ENCODE results near the gene CTNNA3. TPM values are rescaled to one million over a fixed set of nuclear protein-coding genes. Genes with fewer than 3 reads are reported as not detected.

CTNNA3 gene
- total RNA-seq, 1 donor from 2014 or later: 6.9 TPM

DNA sequence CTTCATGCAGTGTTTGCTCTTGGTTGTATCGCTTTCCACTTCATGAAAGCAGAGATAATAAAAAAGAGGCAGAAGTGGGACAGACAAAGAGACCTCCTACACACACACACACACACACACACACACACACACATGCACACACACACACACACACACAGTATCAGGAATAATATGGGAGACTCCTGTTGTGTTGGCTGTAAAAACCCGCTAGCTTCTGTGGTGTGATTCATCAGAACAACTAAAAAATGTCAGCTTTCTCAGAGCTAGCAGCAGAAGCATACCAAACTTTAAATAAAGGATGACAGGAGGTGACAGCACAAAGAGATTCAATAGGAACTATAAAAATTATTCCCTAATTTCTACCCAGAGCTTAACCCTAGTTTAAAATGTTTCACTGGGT is 918.3 kb downstream of the CTNNA3 start:
- no peak for DNase-seq (ENCODE audit: low read depth)

DNA sequence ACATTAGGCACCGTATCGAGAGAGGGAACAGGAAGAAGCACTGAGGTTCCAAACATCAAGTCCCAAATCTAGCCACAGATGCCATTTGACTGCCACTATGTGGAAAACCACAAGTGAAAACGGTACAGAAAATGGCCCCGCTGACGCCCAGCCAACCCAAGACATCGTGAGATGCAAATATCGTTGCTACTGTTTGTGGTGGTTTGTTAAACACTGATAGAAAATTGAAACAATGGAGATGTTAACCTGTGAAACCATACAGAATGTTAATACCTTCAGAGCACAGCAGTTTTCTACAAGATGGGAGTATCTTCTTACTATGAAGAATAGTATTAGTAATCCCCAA is 922.5 kb downstream of the CTNNA3 start:
- DNase-seq (ENCODE audit: low read depth): no peak

DNA sequence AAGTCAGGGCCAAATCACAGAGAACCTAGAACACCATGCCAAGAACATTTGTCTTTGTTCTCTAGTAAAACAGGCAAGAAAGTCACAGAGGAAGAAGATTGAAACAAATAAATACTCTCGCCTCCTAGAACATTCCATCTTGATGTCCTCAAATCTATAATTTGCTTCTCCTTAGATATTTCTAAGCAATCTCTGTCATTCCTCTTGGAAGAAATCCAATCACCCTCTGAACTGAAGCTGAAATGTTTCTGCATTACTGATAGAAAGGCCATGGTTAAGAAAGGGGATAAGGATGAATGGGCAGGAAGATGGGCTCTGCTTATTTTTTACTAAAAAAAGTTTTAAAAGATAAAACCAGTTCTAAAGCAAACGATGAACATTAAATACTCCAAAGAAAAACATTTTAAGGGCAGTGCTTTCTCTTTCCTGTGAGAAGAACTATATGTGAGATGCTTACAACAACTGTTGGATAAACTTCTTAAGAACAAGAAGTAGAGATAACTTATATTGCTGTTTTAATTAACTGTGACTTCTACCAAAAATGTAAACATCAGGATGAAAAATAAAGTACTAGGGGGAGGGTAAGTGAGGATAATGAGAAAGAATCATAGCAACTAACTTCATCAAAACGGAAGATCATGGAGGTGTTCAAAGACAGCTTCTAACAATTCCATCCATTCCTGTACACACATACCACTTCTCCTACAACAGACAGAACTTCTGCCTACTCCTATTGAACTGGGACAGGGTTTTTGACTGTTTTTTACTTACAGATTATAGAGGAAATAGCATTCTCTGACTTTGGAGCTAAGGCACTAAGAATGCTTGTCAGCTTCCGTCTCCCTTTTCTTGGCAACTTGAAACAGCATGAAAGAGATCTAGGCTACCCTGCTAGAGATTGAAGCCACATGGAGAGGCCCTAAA is 923.2 kb downstream of the CTNNA3 start:
- DNase-seq (ENCODE audit: low read depth): no peak

DNA sequence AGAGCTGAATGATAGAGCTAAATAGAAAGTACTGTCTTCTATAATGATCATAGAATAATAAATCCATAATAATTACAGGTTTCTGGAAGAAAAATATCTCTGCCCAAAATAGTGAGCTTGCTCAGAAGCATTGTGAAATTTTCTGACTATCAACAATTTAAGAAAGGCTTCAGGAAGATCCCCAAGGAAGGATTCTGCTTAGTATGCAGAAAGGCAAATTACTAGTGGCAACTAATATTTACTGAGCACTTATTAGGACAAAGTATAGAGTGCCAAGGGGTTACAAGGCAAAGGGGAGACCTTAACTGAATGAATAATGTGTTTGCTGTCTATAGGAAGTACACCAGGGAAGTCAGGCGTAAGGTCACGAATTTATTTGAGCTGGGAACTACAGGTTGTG is 928.3 kb downstream of the CTNNA3 start:
- DNase-seq (ENCODE audit: low read depth): no peak

DNA sequence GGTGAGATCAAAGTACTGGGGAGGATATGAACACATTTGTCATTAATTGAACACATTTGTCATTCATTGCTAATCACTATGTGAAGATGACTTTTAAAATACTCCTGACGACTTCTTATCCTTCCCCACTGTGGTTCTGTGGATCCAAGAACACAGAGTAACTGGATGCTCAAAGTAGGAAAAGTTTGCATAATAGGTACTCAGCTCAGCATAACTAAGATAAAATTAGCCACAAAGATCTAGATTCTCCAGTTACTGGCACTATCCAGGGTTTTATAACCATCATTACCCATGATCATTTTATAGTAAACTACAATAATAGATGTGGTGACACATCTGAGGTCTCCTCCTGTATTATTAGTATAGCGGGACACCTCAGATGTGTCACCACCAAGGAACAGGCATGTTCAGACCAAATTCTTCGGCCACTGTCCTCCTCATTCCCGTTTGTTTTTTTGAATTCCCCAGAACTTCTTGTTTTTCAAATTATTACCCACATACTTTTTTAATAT is 933.7 kb downstream of the CTNNA3 start:
- DNase-seq (ENCODE audit: low read depth): peak; percentile 24

DNA sequence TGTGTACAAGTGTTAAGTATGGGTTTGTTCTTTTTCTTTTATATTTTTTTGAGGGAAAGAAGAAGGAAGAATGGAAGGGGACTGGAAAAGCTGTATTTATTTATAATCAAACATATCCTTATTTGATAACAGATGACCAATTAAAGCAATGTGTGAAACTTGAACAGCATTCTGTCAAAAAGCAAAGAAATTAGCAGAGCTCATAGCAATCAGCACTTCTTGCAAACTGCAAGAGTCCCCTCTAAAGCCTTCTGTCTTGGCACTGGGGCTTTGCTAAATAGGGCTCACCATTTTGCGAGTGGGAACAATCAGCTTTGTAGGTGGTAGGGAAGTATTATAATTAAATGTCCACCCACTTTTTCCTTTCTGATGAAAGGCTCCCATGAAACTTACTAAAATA is 935.1 kb downstream of the CTNNA3 start:
- DNase-seq (ENCODE audit: low read depth): no peak

DNA sequence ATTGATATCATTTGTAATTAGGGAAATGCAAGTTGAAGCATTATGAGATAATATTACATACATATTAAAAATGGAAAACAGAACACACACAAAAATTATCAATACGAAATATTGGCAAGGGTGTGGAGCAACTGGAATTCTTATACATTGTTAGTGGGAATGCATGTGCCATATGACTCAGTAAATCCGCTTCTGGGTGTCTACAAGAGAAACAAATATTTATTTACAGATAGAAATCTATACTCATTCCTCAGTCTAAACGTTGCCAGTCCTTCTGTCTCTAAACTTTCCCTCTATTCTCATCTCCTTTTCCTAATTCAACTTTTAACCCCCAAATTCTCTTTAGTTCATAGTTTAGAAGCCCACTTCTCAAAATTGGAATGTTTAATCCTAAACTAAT is 940.5 kb downstream of the CTNNA3 start:
- DNase-seq (ENCODE audit: low read depth): no peak

DNA sequence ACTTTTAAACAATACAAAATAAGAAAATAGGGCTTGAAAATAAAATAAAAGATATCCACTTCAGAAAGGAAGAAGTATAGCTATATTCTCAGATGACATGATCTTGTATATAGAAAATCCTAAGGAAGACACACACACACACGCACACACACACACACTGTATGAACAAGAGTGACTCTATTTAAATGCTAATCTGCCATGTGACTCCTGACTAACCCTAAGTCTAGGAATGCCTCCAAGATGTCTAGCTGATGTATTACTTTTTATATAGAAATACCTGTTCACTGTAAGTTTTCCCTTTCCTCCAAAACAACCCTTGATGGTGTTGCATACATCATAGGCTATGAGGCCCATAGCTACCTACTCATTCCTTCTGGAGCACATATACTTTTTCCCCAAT is 943.3 kb downstream of the CTNNA3 start:
- no peak for DNase-seq (ENCODE audit: low read depth)

DNA sequence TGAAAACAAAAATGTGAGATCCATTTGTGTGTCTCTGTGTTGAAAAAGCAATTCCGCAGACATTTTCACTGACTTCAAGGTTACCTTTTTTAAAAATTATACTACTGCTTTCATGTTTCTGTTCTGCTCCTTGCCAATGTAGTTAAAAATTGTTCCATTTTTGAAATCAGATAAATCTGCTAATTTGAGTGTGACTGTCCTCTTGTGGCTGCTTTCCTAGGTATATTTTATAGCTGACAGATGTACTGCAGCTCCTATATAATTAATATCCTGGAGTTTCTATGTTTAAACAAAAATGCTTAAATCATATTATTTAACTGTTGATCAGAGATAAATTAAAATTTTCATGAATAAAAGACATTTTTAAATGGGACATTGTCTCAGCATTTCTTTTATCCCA is 947.8 kb downstream of the CTNNA3 start:
- no peak for DNase-seq (ENCODE audit: low read depth)

DNA sequence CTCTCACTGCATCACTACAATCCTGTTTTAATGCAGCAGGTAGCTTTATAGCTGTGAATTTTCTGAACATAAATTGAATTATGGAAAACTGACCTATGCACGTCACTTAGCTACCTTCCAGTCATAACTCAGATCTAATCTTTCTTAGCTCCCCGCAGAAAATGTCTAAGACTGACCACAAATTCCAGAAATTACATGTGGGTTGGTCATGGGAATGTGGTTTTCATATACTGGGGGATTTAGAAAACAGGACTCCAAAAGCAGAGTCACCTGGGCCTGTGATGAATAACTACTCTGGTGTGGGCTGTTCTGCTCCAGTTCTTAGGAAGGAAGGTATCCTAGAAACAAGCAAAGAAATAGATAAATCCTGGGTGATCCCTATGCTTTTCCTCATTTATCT is 948.5 kb downstream of the CTNNA3 start:
- DNase-seq (ENCODE audit: low read depth): peak; percentile 79

DNA sequence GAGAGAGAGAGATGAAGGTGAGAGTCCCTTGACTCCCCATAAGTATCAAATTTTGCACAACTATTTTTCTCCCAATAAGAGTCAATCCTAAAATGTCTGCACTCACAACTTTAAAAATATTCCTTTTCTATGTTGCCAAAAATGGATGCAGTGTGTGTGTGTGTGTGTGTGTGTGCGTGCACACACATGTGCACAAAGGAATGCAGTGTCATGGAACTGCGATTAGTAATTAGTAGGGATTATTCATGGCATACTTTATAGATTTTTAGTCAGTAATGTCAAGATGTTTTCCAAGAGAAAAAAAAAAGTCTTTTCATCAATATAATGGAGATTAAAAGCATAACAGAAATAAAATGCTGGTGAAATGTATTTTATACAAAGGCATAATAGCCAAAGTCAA is 949.3 kb downstream of the CTNNA3 start:
- peak; percentile 5 for DNase-seq (ENCODE audit: low read depth)

DNA sequence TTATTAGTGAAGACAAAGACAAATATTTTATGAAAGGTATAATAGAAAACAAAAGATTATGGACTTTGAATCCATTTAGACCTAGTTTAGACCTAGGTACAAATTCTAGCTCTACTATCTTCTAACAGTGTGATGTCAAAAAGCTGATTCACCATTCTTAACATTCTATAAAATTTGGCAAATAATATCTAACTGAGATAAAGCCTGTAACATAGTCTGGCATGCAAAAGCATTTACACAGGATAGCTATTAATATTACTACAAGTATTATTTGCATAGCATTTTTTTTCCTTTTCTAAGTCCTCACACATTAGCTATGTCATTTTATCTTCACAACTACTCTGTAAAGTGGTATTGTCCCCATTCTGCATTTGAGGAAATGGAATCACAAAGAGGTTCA is 949.7 kb downstream of the CTNNA3 start:
- no peak for DNase-seq (ENCODE audit: low read depth)

DNA sequence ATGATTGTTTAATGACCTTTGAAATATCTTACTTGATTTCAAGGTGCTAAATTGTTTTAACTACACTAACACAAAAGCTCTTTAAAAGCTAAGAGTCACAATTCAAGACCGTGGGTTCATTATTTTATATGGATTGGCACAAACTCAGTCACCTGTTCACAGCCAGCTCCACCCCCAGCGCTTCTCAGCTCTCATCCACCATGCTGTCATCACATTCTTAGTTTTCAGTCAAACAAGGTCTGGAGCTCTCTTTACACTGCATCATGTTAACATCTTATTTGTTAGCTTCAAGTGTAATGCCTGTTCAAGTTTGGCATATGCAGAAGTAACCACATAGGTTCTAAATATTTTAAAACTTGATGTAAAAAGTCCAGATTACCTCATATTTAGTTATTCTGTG is 951.1 kb downstream of the CTNNA3 start:
- no peak for DNase-seq (ENCODE audit: low read depth)

DNA sequence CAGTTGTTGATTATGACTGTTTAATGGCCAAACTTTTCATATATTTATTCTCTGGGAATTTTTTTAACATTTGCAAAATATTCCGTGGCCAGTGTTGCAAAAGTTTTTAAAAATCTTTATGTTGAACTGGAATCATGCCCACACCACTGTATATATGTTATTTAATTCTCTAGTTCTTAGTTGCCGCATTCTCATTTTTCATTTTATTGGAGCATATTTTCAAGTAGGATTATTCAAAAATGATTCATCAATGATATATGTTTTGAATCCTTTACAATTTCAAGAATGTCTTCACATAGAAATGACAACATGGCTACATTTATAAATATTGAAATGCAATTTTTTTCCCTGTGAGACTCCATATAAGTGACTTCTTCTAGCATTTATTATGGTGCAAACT is 958.8 kb downstream of the CTNNA3 start:
- no peak for DNase-seq (ENCODE audit: low read depth)

DNA sequence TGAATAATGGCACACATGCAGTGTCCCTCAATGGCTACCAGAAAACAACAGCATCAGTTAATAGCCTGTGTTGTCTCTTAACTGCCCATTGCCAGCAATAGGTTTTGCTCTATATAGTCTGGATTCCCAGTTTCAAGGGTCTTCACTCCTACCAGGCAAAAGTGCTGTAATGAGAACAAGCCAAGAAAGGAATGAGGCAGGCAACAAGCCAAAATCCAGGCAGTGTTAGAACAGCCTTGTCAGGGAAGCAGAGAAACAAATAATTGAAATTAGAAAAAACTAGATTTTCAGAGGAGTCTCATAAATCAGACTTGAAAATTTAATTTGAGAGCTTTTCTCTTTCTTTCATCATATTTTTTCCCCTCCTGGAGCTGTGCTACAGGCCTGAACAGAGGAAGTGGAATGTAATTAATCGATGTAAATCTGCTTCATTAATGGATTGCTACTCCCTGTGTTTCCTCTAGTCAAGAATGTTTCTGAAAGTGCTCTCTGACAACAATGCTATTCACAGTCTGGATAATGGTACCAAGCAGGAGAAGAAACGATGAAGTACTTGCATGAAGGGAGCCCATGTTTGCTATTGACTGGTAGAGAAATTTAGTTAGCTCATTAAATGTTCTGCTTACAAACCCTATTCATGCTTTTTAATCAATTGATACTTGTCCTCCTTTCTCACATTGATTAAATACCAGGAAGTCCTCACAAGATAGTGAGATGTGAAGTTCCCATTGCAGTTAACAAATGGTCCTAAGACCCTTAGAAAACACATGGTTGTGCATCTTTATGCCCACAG is 972.2 kb downstream of the CTNNA3 start:
- no peak for DNase-seq (ENCODE audit: low read depth)

DNA sequence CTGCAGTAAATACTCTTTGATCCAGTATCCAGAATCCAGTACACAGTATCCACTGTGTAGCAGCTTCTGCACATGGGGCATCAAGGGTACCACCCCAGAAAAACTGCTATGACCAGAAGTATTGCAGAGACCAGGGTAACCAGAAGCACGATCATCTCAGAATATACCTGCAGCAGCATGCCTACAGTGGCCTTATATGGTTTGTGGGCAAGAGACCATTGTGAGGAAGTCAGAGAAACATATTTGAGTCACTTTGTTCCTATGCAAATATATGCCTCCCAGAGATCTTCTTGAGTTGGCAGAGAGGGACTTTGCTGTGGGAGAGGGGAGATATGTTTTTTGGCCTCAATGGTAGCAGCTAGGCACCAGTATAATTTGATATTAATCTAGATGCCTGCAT is 976.5 kb downstream of the CTNNA3 start:
- DNase-seq (ENCODE audit: low read depth): no peak

DNA sequence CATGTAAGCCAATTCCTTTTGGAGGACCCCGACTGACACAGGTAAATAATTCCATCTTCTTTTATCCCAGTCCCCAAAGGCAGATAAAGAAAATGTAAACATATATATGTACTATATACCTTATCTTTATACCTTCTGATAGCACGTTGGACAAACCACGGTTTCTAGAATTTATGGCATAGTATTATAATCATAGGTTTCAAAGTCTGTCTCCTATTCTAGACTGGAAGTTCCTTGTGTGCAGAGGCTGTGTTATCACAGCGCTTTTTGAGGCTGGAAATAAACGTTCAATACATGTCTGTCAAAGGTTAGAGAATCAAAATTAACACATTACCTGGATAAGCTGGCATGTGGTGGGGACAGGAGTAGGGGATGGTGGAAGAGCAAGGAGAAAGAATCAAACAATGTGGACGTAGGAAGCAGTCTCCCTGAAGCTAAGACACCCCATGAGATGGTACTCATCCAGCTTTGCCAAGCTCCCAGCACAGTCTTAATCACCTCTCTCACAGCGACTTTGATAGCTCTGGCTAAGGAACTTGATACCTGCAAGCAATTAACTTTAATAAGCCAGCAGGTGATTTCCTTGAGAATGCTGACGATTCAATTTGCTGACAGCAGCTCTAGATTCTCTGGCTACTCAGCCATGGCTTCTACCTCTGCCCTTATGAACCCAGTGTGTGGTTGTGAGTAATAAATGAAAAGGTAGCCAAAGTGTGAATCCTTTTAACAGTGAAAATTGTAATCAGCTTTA is 978.6 kb downstream of the CTNNA3 start:
- no peak for DNase-seq (ENCODE audit: low read depth)

DNA sequence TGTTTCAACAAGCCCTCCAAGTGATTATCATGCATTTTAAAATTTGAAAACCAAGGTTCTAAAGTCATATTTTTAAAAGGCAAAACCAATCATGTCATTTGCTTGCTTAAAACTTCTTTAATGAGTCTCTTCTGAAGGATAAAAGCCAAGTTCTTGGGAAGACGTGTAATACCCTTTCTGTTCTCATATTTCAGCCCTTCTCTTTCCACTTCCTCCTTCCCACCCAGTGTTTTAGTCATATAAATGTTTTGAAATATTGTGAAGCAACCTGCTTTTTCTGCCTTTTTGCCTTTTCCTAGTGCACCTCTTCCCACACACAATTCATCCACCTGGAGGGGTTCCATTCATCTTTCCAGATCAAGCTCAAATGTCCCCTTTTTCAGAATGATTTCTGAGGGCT is 981.3 kb downstream of the CTNNA3 start:
- DNase-seq (ENCODE audit: low read depth): peak; percentile 11

DNA sequence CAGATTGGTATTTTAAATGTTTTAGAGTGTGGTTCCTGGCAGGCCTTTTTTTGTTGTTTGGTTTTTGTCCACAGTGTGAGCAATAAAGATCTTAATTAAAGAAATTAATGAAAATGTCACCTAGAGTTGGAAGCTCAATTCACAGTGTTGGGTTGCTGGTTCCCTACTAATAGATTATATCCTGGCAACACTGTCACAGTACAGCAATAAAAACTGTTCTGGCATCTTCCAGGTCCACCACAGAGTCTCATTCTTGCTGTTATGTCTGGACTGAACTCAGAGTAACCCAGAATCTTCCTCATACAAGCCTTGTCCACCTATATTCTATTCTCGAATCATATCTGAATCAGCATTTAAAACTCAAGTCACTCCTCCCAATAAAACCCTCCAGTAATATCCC is 982.6 kb downstream of the CTNNA3 start:
- DNase-seq (ENCODE audit: low read depth): no peak

DNA sequence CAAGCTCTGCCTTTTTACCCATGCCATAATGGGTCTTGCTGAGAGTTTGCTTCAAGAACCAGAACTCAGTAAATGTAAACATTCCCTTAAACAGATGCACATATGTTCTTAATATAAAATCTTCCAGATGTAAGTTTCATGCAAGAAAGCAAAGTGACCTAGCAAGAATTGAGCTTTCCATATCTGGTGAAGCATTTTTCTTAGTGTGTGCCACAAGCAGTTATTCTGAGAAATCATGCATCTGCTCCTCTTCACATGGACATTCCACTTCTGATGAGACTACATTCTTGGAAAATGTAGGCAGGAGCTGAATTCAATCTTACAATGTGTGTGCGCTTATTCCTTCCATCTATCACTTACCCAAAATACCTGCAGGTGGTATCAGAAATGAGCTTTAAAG is 997.9 kb downstream of the CTNNA3 start:
- DNase-seq (ENCODE audit: low read depth): no peak

DNA sequence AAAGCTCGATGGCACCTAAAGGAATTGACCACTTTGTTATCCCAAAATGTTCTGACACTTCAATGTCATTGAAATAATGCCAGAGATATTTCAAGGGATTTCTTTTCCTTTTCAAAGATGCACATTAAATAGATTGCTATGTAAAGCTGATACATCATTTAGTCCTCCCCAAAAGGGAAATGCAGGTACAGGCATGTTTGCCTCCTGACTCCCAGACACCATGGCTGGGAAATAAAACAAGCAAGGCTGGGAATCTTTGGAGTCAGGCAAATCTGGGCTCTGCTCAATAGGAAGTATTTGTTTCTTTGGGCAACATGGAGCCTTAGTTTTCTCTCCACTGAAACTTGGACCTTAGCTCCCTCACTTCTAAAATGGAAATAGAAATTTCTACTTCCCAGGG is 1000.9 kb downstream of the CTNNA3 start:
- DNase-seq (ENCODE audit: low read depth): no peak

DNA sequence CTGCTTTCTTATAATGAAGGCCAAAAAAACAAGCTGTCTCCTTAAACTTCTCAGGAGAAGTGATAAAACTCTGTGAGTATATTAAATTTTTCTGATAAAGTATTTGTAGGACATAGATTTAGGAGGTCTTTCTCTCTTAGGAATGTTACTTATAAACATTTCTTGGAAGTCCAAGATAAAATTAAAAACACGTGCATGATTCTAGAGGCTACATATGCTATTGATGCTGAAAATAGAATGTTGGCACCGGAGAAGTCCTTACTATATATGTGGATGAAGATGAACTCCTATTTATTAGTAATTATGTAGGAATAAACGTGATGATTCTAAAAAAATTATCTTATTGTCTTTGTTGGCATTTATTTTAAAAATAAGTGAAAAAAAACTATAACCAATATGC is 1011.4 kb downstream of the CTNNA3 start:
- DNase-seq (ENCODE audit: low read depth): no peak
